Sigmoid colon (tissue), 4 donors: ENCODE measurements around the gene MAU2.

Experiments used
- EP300 ChIP-seq, 4 donors: sonication (generic); formaldehyde crosslinking; IDR thresholded peaks; one replicate each; pipeline ENCODE4 v1.6.1; 2017; ENCODE audit warnings: antibody characterized with exemption in 4 of 4
- POLR2AphosphoS5 ChIP-seq, 4 donors: sonication (generic); formaldehyde crosslinking; IDR thresholded peaks; one replicate each; pipeline ENCODE4 v1.6.1; 2017; ENCODE audit warnings: antibody characterized with exemption in 4 of 4
- TF ChIP-seq, protein P1 (sequence below), 4 experiments: fragments of 450-650 bp in 3 of 4; fragments of 200-600 bp in 1 of 4; IDR thresholded peaks; one replicate each; pipeline ENCODE4 v1.5.1; 2016 to 2019; ENCODE audit warnings: antibody characterized with exemption in 4 of 4, mild to moderate bottlenecking in 3 of 4, moderate library complexity in 2 of 4

DNA sequence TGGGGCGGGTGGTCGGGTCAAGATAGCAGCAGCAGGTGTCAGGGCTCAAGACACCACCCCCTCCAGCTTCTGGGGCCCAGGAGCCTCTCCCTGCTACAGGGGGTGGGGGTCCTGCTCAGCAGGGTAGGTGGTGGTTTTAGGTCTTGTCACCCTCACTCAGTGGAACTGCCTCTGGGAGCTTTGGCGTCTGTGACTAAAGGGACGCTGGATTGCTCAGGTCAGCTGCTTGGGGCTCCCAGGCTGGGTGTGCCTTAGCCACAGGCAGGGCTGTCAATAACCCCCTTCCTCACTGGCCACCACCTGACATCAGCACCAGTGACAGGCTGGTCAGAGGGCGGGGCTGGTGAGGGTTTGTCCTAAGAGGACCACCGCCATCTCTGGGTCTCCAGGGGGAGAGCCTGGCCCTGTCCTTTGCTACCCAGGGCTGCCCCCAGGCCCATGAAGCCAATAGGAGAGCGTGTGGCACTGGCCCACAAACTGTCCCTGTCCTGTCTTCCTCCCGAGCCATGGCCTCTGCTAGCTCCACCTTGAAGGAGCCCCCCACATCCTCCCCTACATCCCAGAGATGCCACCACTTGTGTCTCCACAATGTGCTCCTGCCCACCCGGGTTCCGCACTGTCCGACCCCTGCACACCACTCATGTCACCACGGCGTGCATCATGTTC, 36.4 kb downstream of the MAU2 start:
- no peak for TF ChIP-seq POLR2AphosphoS5 (IDR thresholded peaks at IDR 0.05)
- TF ChIP-seq, protein P1, sequence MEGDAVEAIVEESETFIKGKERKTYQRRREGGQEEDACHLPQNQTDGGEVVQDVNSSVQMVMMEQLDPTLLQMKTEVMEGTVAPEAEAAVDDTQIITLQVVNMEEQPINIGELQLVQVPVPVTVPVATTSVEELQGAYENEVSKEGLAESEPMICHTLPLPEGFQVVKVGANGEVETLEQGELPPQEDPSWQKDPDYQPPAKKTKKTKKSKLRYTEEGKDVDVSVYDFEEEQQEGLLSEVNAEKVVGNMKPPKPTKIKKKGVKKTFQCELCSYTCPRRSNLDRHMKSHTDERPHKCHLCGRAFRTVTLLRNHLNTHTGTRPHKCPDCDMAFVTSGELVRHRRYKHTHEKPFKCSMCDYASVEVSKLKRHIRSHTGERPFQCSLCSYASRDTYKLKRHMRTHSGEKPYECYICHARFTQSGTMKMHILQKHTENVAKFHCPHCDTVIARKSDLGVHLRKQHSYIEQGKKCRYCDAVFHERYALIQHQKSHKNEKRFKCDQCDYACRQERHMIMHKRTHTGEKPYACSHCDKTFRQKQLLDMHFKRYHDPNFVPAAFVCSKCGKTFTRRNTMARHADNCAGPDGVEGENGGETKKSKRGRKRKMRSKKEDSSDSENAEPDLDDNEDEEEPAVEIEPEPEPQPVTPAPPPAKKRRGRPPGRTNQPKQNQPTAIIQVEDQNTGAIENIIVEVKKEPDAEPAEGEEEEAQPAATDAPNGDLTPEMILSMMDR (IDR thresholded peaks at IDR 0.05): no peak
- TF ChIP-seq EP300 (IDR thresholded peaks at IDR 0.05): no peak
